ENCODE data around the gene ARHGEF19.

DNA sequence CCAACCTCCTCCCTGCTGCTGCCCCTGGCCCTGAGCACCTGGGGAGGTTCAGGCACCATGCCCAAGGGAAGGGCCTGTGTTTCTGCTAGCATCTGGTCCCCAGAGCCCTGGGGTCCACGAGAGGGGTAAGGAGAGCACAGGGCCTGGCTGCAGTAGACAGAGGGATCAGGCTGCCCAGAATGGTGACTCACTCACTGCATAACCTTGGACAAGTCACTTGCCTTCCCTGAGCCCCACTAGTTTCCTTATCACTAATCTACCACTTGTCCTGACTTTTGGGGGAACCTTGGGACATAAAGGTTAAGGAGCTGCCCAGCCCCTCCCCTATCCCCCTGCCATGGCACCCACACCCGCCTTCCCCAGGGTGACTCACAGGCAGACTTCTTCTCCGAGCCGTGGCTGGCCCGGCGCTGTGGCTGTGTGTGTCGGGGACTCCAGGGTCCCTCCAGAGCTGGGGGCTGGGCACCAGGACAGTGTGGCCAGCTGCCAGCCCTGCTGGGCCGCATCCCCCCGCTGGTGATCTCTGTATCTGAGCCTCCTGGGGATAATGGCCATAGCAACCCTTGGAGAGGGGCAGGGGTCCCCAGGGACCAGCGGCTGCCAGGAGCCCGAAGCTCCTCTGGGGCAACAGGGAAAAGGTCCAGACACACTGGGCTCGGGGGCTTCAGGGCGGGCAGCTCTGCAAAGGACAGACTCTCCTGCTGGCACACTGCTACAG lies 4.0 kb downstream of the ARHGEF19 start:
- TF ChIP-seq EZH2 (IDR thresholded peaks at IDR 0.05) (no peak), POLR2AphosphoS5 (IDR thresholded peaks at IDR 0.05; ENCODE audit: borderline replicate concordance, low read depth, low read length) (no peak), FOXP2 (optimal IDR thresholded peaks at IDR 0.05; ENCODE audit: control extremely low read depth, extremely low read length, insufficient read depth) (no peak)

Measured in SK-N-MC (cell line).